ENCODE data around the gene PRKD2.
A peak's percentile ranks its signal among the peaks of the same experiment; 100 is the strongest.
"Not testable (repeated sequence)": the region's sequence is repeated elsewhere in the genome, so short reads cannot be mapped to it uniquely, and the experiment has no call there.

Gene PRKD2

GRCh38 chr19:46723471-46723870 is 6.6 kb upstream of the PRKD2 start:
- DNase-seq, result no peak

- DNase-seq, result no peak
Observed at GRCh38 chr19:46723023-46723461, 6.1 kb upstream of the PRKD2 start.

- DNase-seq, result no peak
Observed at GRCh38 chr19:46722421-46723022, 5.6 kb upstream of the PRKD2 start.

- DNase-seq, result no peak
Observed at GRCh38 chr19:46722004-46722380, 5.1 kb upstream of the PRKD2 start.

- no peak for DNase-seq
Observed at GRCh38 chr19:46721269-46722003, 4.5 kb upstream of the PRKD2 start.

- DNase-seq, result no peak
Observed at GRCh38 chr19:46720503-46721239, 3.8 kb upstream of the PRKD2 start.

GRCh38 chr19:46719629-46720502 is 3.0 kb upstream of the PRKD2 start:
- no peak for DNase-seq

GRCh38 chr19:46718934-46719622 is 2.2 kb upstream of the PRKD2 start:
- no peak for DNase-seq

- peak; percentile 45 for DNase-seq
Observed at GRCh38 chr19:46718157-46718933, 1.4 kb upstream of the PRKD2 start.

- no peak for DNase-seq
Observed at GRCh38 chr19:46717716-46718143, 816 bp upstream of the PRKD2 start.

- DNase-seq, result no peak
Observed at GRCh38 chr19:46716672-46717033, 261 bp downstream of the PRKD2 start.

- peak; percentile 19 for DNase-seq
Observed at GRCh38 chr19:46715975-46716671, 791 bp downstream of the PRKD2 start.

GRCh38 chr19:46715620-46715974 is 1.3 kb downstream of the PRKD2 start:
- no peak for DNase-seq

GRCh38 chr19:46714444-46715106 is 2.3 kb downstream of the PRKD2 start:
- DNase-seq, result no peak

- DNase-seq, result peak; percentile 27
Observed at GRCh38 chr19:46713781-46714443, 3.0 kb downstream of the PRKD2 start.

GRCh38 chr19:46712768-46713338 is 4.1 kb downstream of the PRKD2 start:
- DNase-seq, result not testable (repeated sequence)

- DNase-seq, result no peak
Observed at GRCh38 chr19:46710687-46711086, 6.2 kb downstream of the PRKD2 start.

GRCh38 chr19:46704379-46705076 is 12.4 kb downstream of the PRKD2 start:
- peak; percentile 86 for DNase-seq

GRCh38 chr19:46700704-46701103 is 16.2 kb downstream of the PRKD2 start:
- DNase-seq, result no peak
